HepG2 (cell line): Measurements from ENCODE around the gene PIM3. TPM values are rescaled to one million over a fixed set of nuclear protein-coding genes. Genes with fewer than 3 reads are reported as not detected.

Experiments used
- ARID2 ChIP-seq: sonication (generic); formaldehyde crosslinking; IDR thresholded peaks from 2 replicates; pipeline ENCODE4 v1.8.1; 2022; ENCODE audit warnings: mild to moderate bottlenecking, missing genetic modification reagents, borderline replicate concordance
- ARNTL ChIP-seq: sonication (generic); formaldehyde crosslinking; IDR thresholded peaks from 2 replicates; pipeline ENCODE4 v1.4.0; 2020; ENCODE audit warnings: mild to moderate bottlenecking, missing genetic modification reagents
- GFI1 ChIP-seq: sonication (generic); formaldehyde crosslinking; IDR thresholded peaks from 2 replicates; pipeline ENCODE4 v1.5.0; 2020; ENCODE audit warnings: missing genetic modification reagents, mild to moderate bottlenecking, borderline replicate concordance
- HNF1A ChIP-seq, 2 experiments: sonication (generic) in 1 of 2; formaldehyde crosslinking in 1 of 2; IDR thresholded peaks; 2 replicates each; pipeline versions ENCODE4 v1.4.0 to v1.6.1; 2016 to 2020; ENCODE audit warnings: borderline replicate concordance in 1 of 2, low read depth in 1 of 2, mild to moderate bottlenecking in 1 of 2, missing genetic modification reagents in 1 of 2
- HNRNPK ChIP-seq: fragments of 200-400 bp; formaldehyde crosslinking; IDR thresholded peaks from 2 replicates; pipeline ENCODE4 v1.6.1; 2018; ENCODE audit warnings: low read length, low read depth, moderate library complexity, mild to moderate bottlenecking; ENCODE audit not compliant: poor library complexity, severe bottlenecking
- KAT7 ChIP-seq: IDR thresholded peaks from 2 replicates; pipeline ENCODE4 v1.6.1; 2018; ENCODE audit warnings: borderline replicate concordance, missing compliant biosample characterization
- MXD1 ChIP-seq: sonication (generic); formaldehyde crosslinking; IDR thresholded peaks from 2 replicates; pipeline ENCODE4 v1.4.0; 2020; ENCODE audit warnings: mild to moderate bottlenecking, missing genetic modification reagents
- SIX4 ChIP-seq: sonication (generic); formaldehyde crosslinking; IDR thresholded peaks from 2 replicates; pipeline ENCODE4 v1.4.0; 2020; ENCODE audit warnings: missing genetic modification reagents
- SP1 ChIP-seq, 2 experiments: fragments of 450-650 bp in 1 of 2; sonication (generic) in 1 of 2; formaldehyde crosslinking in 1 of 2; IDR thresholded peaks; 2 replicates each; pipeline versions ENCODE4 v1.4.0 to v1.6.1; 2016 to 2020; ENCODE audit warnings: missing genetic modification reagents in 1 of 2
- TFE3 ChIP-seq: IDR thresholded peaks from 2 replicates; pipeline ENCODE4 v1.6.1; 2016
- ZNF251 ChIP-seq: sonication (generic); formaldehyde crosslinking; IDR thresholded peaks from 2 replicates; pipeline ENCODE4 v1.9.0; 2021; ENCODE audit warnings: mild to moderate bottlenecking, missing genetic modification reagents
- ZNF326 ChIP-seq: sonication (generic); formaldehyde crosslinking; IDR thresholded peaks from 2 replicates; pipeline ENCODE4 v1.4.0; 2020; ENCODE audit warnings: missing genetic modification reagents, borderline replicate concordance
- polyA plus RNA-seq, 8 experiments: library from polyadenylated mRNA; depleted of rRNA in 3 of 8; stranded (reverse) in 7 of 8; unstranded in 1 of 8; fragments of >200 nt; fragmentation: Illumina TruSeq in 4 of 8; extraction: Trizol in 4 of 8; gene quantifications; 2 replicates each; pipeline versions ENCODE4 v1.2.1 to v1.2.3, GENCODE V29; 2011 to 2016; ENCODE audit warnings: low read depth in 4 of 8, missing spikeins in 1 of 8, mixed read lengths in 1 of 8; ENCODE audit not compliant: insufficient read depth in 1 of 8
- total RNA-seq, 5 experiments: library from RNA; depleted of rRNA; stranded (reverse); fragments of >200 nt; fragmentation: Illumina TruSeq; extraction: Trizol; gene quantifications; 2 replicates each; pipeline ENCODE4 v1.2.3, GENCODE V29; 2016; ENCODE audit warnings: low read depth in 1 of 5
- TF ChIP-seq, protein P1 (sequence below): sonication (generic); formaldehyde crosslinking; IDR thresholded peaks from 2 replicates; pipeline ENCODE4 v1.9.0; 2022; ENCODE audit warnings: missing genetic modification reagents, mild to moderate bottlenecking, borderline replicate concordance
- TF ChIP-seq, protein P2 (sequence below): sonication (generic); formaldehyde crosslinking; IDR thresholded peaks from 2 replicates; pipeline ENCODE4 v1.5.0; 2020; ENCODE audit warnings: missing genetic modification reagents, mild to moderate bottlenecking, borderline replicate concordance

Gene PIM3
- total and polyA plus RNA-seq, 2 of the 13 experiments (the other 11 are each of a cell fraction or from before 2014, with no cell fraction given), result 21.6 to 31.2 TPM

GRCh38 chr22:49962012-49962750, 1.6 kb downstream of the PIM3 start (continued):
- TF ChIP-seq MXD1 (CRISPR knock-in tag) (0 out of 2 replicates have a peak, but pooled peaks have one; percentile 20), ARNTL (peak; percentile 24; the same call in 1 of the 2 replicates), SP1 (IDR thresholded peaks at IDR 0.05) (no peak), SP1 (CRISPR knock-in tag; IDR thresholded peaks at IDR 0.05) (0 out of 2 replicates have a peak, but pooled peaks have one; percentile 9), TFE3 (CRISPR knock-in tag) (peak; percentile 89), KAT7 (CRISPR knock-in tag) (no peak), HNRNPK (peak; percentile 88), ZNF326 (no peak), GFI1 (no peak), HNF1A (IDR thresholded peaks at IDR 0.05; ENCODE audit: low read depth) (no peak), HNF1A (CRISPR knock-in tag; IDR thresholded peaks at IDR 0.05; ENCODE audit: borderline replicate concordance) (no peak), SIX4 (CRISPR knock-in tag) (peak; percentile 95), ARID2 (no peak), ZNF251 (CRISPR knock-in tag) (no peak)
- TF ChIP-seq, protein P1, sequence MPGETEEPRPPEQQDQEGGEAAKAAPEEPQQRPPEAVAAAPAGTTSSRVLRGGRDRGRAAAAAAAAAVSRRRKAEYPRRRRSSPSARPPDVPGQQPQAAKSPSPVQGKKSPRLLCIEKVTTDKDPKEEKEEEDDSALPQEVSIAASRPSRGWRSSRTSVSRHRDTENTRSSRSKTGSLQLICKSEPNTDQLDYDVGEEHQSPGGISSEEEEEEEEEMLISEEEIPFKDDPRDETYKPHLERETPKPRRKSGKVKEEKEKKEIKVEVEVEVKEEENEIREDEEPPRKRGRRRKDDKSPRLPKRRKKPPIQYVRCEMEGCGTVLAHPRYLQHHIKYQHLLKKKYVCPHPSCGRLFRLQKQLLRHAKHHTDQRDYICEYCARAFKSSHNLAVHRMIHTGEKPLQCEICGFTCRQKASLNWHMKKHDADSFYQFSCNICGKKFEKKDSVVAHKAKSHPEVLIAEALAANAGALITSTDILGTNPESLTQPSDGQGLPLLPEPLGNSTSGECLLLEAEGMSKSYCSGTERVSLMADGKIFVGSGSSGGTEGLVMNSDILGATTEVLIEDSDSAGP (CRISPR knock-in tag), result 0 out of 2 replicates have a peak, but pooled peaks have one; percentile 40
- TF ChIP-seq, protein P2, sequence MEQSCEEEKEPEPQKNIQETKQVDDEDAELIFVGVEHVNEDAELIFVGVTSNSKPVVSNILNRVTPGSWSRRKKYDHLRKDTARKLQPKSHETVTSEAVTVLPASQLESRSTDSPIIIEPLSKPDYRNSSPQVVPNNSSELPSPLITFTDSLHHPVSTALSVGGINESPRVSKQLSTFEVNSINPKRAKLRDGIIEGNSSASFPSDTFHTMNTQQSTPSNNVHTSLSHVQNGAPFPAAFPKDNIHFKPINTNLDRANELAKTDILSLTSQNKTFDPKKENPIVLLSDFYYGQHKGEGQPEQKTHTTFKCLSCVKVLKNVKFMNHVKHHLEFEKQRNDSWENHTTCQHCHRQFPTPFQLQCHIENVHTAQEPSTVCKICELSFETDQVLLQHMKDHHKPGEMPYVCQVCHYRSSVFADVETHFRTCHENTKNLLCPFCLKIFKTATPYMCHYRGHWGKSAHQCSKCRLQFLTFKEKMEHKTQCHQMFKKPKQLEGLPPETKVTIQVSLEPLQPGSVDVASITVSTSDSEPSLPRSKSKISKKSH, result 0 out of 2 replicates have a peak, but pooled peaks have one; percentile 68
